ENCODE measurements around the gene NOTCH1.

Gene NOTCH1

GRCh38 chr9:136531904-136532798 is 13.7 kb downstream of the NOTCH1 start:
- peak in 1 of 2 donors; percentile 40 for DNase-seq

- no peak for DNase-seq
Observed at GRCh38 chr9:136531186-136531903, 14.5 kb downstream of the NOTCH1 start.

- DNase-seq = no peak
Observed at GRCh38 chr9:136530461-136531089, 15.3 kb downstream of the NOTCH1 start.

GRCh38 chr9:136529516-136530460 is 16.1 kb downstream of the NOTCH1 start:
- no peak for DNase-seq

GRCh38 chr9:136528716-136529341 is 17.0 kb downstream of the NOTCH1 start:
- no peak for DNase-seq

GRCh38 chr9:136527721-136528710 is 17.8 kb downstream of the NOTCH1 start:
- DNase-seq = no peak

- DNase-seq = no peak
Observed at GRCh38 chr9:136527131-136527530, 18.7 kb downstream of the NOTCH1 start.

GRCh38 chr9:136526625-136527066 is 19.2 kb downstream of the NOTCH1 start:
- no peak for DNase-seq

- no peak for DNase-seq
Observed at GRCh38 chr9:136525841-136526499, 19.9 kb downstream of the NOTCH1 start.

GRCh38 chr9:136525207-136525606 is 20.6 kb downstream of the NOTCH1 start:
- DNase-seq = no peak

- no peak for DNase-seq
Observed at GRCh38 chr9:136522314-136523237, 23.3 kb downstream of the NOTCH1 start.

GRCh38 chr9:136521537-136521936 is 24.3 kb downstream of the NOTCH1 start:
- no peak for DNase-seq

GRCh38 chr9:136520053-136520540 is 25.8 kb downstream of the NOTCH1 start:
- DNase-seq = no peak

- no peak for DNase-seq
Observed at GRCh38 chr9:136519263-136520052, 26.4 kb downstream of the NOTCH1 start.

GRCh38 chr9:136518623-136519022 is 27.2 kb downstream of the NOTCH1 start:
- DNase-seq = no peak

- no peak for DNase-seq
Observed at GRCh38 chr9:136517950-136518349, 27.9 kb downstream of the NOTCH1 start.

GRCh38 chr9:136517012-136517743 is 28.7 kb downstream of the NOTCH1 start:
- DNase-seq = no peak
